HL-60 (cell line): ENCODE data around the gene NRG4.
A peak's percentile ranks its signal among the peaks of the same experiment; 100 is the strongest.

ENCODE experiments used
- DNase-seq, 2 experiments: peaks; one replicate each; pipeline ENCODE4 v3.0.0-alpha.2; 2010 to 2020; ENCODE audit warnings: low read depth in 1 of 2, low spot score in 1 of 2
- H3K27ac ChIP-seq: fragments of 250-450 bp; sonication (Bioruptor Pico); replicated peaks from 2 replicates; pipeline ENCODE4 v1.5.1; 2020; ENCODE audit warnings: mild to moderate bottlenecking, moderate library complexity
- H3K27me3 ChIP-seq: fragments of 250-450 bp; sonication (Bioruptor Pico); 2 replicates; pipeline ENCODE4 v1.5.1; 2021; ENCODE audit warnings: mild to moderate bottlenecking, moderate library complexity; ENCODE audit not compliant: insufficient read depth, poor library complexity, severe bottlenecking
- H3K4me3 ChIP-seq: replicated peaks from 2 replicates; pipeline ENCODE4 v1.5.1; 2011; ENCODE audit warnings: mild to moderate bottlenecking, control low read depth, low read length; ENCODE audit not compliant: insufficient read depth
- GABPA ChIP-seq: IDR thresholded peaks from 2 replicates; pipeline ENCODE4 v1.6.1; 2012; ENCODE audit warnings: low read depth
- POLR2AphosphoS5 ChIP-seq: IDR thresholded peaks from 2 replicates; pipeline ENCODE4 v1.6.1; 2012; ENCODE audit warnings: low read depth
- SPI1 ChIP-seq: IDR thresholded peaks from 2 replicates; pipeline ENCODE4 v1.6.1; 2012; ENCODE audit warnings: low read depth, mild to moderate bottlenecking, borderline replicate concordance
- TF ChIP-seq, protein P1 (sequence below): IDR thresholded peaks from one replicate; pipeline ENCODE4 v1.5.1; 2011; ENCODE audit warnings: low read length, control low read depth, inconsistent platforms; ENCODE audit not compliant: insufficient read depth
- TF ChIP-seq, protein P2 (sequence below): IDR thresholded peaks from 2 replicates; pipeline ENCODE4 v1.6.1; 2012; ENCODE audit warnings: low read depth; ENCODE audit not compliant: insufficient replicate concordance

NRG4 gene

DNA sequence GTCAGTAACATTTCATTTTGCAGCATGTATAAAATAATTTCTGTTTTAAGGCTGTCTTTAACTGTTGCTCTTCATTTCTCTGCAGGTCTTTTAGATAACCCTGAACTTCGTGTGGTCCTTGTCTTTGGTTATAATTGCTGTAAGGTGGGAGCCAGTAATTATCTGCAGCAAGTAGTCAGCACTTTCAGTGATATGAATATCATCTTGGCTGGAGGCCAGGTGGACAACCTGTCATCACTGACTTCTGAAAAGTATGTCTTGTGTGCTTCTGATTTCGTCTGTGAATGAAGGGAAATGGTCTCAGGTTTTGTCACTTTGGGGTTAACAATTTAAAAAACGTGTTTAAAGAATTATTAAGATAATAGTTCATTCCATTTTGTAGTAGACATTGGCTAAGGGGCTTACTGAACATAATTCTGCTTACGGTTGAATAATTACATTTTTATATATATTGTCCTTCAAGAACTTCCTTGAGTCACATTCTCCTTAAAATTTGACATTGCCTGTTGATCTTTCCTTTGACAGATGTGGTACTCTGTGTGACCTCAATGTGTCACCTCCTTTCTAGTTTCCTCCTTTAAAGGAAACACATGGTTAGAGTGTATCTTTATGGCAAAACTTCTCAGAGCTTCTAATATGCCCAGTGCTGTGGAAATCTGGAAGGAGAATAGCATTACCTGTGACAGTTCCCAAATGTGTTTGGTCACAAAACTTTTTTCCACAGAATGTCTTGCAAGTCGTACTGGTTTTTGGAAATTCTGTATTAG lies 82.2 kb downstream of the NRG4 start:
- TF ChIP-seq, protein P1, sequence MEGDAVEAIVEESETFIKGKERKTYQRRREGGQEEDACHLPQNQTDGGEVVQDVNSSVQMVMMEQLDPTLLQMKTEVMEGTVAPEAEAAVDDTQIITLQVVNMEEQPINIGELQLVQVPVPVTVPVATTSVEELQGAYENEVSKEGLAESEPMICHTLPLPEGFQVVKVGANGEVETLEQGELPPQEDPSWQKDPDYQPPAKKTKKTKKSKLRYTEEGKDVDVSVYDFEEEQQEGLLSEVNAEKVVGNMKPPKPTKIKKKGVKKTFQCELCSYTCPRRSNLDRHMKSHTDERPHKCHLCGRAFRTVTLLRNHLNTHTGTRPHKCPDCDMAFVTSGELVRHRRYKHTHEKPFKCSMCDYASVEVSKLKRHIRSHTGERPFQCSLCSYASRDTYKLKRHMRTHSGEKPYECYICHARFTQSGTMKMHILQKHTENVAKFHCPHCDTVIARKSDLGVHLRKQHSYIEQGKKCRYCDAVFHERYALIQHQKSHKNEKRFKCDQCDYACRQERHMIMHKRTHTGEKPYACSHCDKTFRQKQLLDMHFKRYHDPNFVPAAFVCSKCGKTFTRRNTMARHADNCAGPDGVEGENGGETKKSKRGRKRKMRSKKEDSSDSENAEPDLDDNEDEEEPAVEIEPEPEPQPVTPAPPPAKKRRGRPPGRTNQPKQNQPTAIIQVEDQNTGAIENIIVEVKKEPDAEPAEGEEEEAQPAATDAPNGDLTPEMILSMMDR, result no peak
- TF ChIP-seq POLR2AphosphoS5 (no peak), SPI1 (no peak), GABPA (no peak)
- TF ChIP-seq, protein P2, sequence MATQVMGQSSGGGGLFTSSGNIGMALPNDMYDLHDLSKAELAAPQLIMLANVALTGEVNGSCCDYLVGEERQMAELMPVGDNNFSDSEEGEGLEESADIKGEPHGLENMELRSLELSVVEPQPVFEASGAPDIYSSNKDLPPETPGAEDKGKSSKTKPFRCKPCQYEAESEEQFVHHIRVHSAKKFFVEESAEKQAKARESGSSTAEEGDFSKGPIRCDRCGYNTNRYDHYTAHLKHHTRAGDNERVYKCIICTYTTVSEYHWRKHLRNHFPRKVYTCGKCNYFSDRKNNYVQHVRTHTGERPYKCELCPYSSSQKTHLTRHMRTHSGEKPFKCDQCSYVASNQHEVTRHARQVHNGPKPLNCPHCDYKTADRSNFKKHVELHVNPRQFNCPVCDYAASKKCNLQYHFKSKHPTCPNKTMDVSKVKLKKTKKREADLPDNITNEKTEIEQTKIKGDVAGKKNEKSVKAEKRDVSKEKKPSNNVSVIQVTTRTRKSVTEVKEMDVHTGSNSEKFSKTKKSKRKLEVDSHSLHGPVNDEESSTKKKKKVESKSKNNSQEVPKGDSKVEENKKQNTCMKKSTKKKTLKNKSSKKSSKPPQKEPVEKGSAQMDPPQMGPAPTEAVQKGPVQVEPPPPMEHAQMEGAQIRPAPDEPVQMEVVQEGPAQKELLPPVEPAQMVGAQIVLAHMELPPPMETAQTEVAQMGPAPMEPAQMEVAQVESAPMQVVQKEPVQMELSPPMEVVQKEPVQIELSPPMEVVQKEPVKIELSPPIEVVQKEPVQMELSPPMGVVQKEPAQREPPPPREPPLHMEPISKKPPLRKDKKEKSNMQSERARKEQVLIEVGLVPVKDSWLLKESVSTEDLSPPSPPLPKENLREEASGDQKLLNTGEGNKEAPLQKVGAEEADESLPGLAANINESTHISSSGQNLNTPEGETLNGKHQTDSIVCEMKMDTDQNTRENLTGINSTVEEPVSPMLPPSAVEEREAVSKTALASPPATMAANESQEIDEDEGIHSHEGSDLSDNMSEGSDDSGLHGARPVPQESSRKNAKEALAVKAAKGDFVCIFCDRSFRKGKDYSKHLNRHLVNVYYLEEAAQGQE, result no peak
- Histone ChIP-seq H3K27ac (no peak overlapping the region), H3K4me3 (no peak overlapping the region), H3K27me3 (no peaks in the 10 kb centered on the region)
- no peak for DNase-seq

DNA sequence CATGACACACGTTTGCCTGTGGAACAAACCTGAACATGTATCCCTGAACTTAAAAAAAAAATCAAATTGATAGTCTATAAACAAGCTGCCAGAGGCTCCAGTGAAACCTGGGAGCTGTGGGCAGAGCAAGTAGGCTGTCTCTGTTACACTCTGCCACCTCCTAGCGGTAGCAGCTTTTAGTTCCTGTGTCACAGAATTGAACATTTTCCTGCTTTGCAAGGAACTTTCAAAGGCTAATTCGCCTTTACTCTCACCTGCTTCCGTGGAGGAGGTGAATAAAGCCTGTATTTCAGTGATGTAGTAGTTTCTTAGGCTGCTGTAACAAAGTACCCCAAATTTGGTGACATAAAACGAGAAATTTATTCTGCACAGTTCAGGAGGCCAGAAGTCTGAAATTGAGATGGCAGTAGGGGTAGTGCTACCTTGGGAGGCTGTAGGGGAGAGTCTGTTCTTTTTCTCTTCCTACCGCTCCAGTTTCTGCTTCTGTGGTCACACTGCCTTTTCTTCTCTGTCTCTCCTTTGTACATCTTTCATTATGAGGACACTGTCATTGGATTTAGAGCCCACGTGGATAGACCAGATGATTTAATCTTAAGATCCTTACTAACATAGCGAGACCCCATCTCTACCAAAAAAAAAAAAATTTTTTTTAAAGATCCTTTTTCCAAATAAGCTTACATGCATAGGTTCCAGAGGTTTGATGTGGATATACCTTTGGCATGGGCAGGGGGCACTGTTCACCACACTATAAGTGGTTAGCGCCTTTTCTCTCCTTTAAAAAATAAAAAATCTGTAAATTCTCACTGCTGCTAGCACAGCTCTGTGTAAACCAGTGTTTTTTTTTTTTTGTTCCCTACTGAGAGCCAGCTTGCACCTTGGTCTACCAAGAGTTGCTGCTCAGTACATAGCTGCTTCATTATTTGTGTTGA lies 83.3 kb downstream of the NRG4 start:
- no peaks in the 10 kb centered on the region for H3K27me3 ChIP-seq
- no peak overlapping the region for H3K27ac ChIP-seq
- peak in 1 of 2 experiments; percentile 32 for DNase-seq
- no peak for TF ChIP-seq GABPA
- TF ChIP-seq, protein P2, result no peak
- no peak for TF ChIP-seq POLR2AphosphoS5
- no peak overlapping the region for H3K4me3 ChIP-seq

DNA sequence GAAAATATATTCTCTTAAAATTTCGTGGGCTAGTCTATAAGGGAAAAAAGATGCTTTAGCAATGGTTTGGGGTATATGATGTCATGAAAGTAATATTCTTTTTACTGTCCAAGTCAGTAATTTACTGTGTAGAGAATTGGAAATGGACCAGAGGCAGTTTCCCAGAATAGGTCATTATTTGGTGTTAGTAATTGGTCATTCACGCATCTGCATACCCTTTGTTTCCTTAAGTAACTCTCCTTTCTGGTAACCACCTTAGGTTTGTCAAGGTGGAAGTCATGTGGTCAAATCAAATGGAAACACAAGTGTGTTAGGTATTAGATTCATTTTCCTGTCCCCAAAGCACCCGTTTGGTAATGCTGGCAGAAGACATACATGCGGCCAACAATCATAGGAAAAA lies 84.6 kb downstream of the NRG4 start:
- no peak for TF ChIP-seq GABPA
- TF ChIP-seq, protein P1, result no peak
- no peak for TF ChIP-seq SPI1
- TF ChIP-seq, protein P2, result no peak
- no peak for TF ChIP-seq POLR2AphosphoS5
- DNase-seq, result no peak
- no peak overlapping the region for H3K4me3 ChIP-seq

More for the DNA sequence above, 84.6 kb downstream of the NRG4 start:
- no peak overlapping the region for H3K27ac ChIP-seq
- no peaks in the 10 kb centered on the region for H3K27me3 ChIP-seq
